ENCODE results near the gene SPRED2. TPM values are rescaled to one million over a fixed set of nuclear protein-coding genes. Genes with fewer than 3 reads are reported as not detected.

SPRED2 gene
- total and polyA plus RNA-seq, 11 donors, result 7.0 to 24.4 (median 16.1) TPM

DNA sequence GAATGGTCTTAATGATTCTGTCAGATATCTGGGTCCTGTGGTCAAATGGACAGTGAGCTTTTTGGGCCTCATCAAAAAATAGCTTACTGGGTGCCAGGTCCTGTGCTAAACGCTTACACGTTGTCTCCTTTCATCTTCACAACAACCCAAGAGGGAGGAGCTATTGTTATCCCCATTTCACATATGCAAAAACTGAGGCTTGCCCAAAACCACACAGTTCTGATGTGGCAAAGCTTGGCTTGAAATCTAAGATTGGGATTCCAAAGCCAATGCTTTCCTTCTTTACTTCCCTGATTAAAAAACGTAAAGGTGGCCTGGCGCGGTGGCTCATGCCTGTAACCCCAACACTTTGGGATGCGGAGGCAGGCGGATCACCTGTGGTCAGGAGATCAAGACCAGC, 135.4 kb downstream of the SPRED2 start:
- peaks cover 0 to 7% (median 0%) of the 10 kb centered on the region in 9 donors for H3K27me3 ChIP-seq
- no peak overlapping the region for H3K4me3 ChIP-seq
- no peak for ATAC-seq
- peaks cover 5 to 49% (median 39%) of the 10 kb centered on the region in 12 donors for H3K4me1 ChIP-seq
- H3K9me3 ChIP-seq, result no peaks in the 10 kb centered on the region
- 92 to 98% (median 96%) methylated on average over 7 of the region's 7 CpGs for WGBS, 4 donors
- no peak for DNase-seq
- intact Hi-C loops (cut with DNase I), result no loop called here
- H3K27ac ChIP-seq, result no peak overlapping the region
- no peak for TF ChIP-seq POLR2A (IDR thresholded peaks at IDR 0.05)
- TF ChIP-seq, protein P1, sequence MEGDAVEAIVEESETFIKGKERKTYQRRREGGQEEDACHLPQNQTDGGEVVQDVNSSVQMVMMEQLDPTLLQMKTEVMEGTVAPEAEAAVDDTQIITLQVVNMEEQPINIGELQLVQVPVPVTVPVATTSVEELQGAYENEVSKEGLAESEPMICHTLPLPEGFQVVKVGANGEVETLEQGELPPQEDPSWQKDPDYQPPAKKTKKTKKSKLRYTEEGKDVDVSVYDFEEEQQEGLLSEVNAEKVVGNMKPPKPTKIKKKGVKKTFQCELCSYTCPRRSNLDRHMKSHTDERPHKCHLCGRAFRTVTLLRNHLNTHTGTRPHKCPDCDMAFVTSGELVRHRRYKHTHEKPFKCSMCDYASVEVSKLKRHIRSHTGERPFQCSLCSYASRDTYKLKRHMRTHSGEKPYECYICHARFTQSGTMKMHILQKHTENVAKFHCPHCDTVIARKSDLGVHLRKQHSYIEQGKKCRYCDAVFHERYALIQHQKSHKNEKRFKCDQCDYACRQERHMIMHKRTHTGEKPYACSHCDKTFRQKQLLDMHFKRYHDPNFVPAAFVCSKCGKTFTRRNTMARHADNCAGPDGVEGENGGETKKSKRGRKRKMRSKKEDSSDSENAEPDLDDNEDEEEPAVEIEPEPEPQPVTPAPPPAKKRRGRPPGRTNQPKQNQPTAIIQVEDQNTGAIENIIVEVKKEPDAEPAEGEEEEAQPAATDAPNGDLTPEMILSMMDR (IDR thresholded peaks at IDR 0.05), result no peak
- H3K36me3 ChIP-seq, result no peaks in the 10 kb centered on the region

DNA sequence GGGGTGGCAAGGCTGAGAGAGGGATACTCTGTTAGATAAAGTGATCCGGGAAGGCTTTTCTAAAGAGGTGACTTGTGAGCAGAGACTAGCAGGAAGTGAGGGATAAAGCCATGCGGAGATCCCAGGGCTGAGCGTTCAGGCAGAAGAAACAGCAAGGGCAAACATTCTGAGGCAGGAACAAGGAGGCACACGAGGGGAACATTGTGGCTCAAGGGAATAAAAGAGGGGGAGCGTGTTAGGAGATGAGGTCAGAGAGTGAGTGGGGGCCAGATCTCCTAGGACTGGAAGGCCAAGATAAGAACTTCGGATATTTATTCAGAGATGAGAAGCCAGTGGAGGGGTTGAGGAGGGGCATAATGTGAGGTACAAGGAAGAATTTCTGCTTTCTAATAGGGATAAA, 137.7 kb downstream of the SPRED2 start:
- Histone ChIP-seq H3K27ac (no peak overlapping the region), H3K27me3 (peaks cover 0 to 7% (median 0%) of the 10 kb centered on the region in 9 donors), H3K9me3 (no peaks in the 10 kb centered on the region), H3K4me1 (peaks cover 0 to 30% (median 18%) of the 10 kb centered on the region in 12 donors), H3K4me3 (no peak overlapping the region), H3K36me3 (no peaks in the 10 kb centered on the region)
- WGBS, 4 donors, result 53 to 65% (median 59%) methylated on average over 6 of the region's 6 CpGs
- DNase-seq (peak in 1 of 5 donors; percentile 23), ATAC-seq (peak in 2 of 4 donors; percentile 9 to 37)
- TF ChIP-seq POLR2A (IDR thresholded peaks at IDR 0.05), result no peak
- TF ChIP-seq, protein P1 (IDR thresholded peaks at IDR 0.05), result no peak
- intact Hi-C loops (cut with DNase I), result no loop called here

DNA sequence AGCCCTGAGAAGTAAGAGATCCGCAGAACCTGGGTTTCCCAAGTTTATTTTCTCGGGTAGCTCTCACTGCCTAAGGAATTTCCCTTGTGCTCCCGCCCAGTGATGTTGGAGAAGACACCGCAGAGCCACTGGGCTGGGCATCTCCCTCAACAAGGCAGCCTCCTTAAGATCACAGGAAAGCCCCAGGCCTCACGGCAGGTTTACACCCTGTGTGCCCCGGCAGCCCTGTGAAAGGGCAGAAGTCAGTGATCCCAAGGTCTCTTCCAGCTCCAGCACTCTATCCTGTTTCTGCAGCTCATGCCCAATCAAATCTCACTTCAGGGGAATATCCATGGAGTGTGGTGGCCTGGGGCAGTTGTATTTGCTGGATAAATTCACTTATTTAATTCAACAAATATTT, 138.3 kb downstream of the SPRED2 start:
- peaks cover 0 to 7% (median 0%) of the 10 kb centered on the region in 9 donors for H3K27me3 ChIP-seq
- H3K36me3 ChIP-seq, result no peaks in the 10 kb centered on the region
- 77 to 81% (median 79%) methylated on average over 6 of the region's 6 CpGs for WGBS, 4 donors
- DNase-seq, result peak in 1 of 5 donors; percentile 18
- no peaks in the 10 kb centered on the region for H3K9me3 ChIP-seq
- ATAC-seq, result no peak
- H3K4me3 ChIP-seq, result no peak overlapping the region
- H3K4me1 ChIP-seq, result peaks cover 0 to 26% (median 13%) of the 10 kb centered on the region in 12 donors
- TF ChIP-seq, protein P1 (IDR thresholded peaks at IDR 0.05), result no peak
- TF ChIP-seq POLR2A (IDR thresholded peaks at IDR 0.05), result no peak
- intact Hi-C loops (cut with DNase I), result no loop called here
- no peak overlapping the region for H3K27ac ChIP-seq

DNA sequence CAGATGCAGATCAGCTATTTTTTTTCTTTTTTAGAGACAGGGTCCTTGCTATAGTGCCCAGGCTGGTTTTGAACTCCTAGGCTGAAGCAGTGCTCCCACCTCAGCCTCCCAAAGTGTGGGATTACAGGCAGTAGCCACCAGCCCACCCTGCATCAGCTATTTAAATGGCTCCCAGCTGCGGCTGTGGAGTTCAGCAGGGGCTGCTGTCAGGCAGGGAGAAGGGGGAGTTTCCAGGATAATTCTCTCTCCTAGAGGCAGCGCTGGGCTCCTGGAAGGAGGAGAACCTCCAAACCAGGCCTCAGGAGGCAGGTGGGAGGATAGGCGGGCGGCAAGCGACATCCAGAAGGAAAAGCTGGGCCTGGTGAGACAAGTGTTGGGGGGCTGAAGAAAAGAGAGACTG, 139.0 kb downstream of the SPRED2 start:
- H3K4me3 ChIP-seq, result no peak overlapping the region
- H3K36me3 ChIP-seq, result no peaks in the 10 kb centered on the region
- intact Hi-C loops (cut with DNase I), result no loop called here
- H3K27me3 ChIP-seq, result peaks cover 0 to 7% (median 0%) of the 10 kb centered on the region in 9 donors
- no peaks in the 10 kb centered on the region for H3K9me3 ChIP-seq
- WGBS, 4 donors, result 86 to 94% (median 90%) methylated on average over 5 of the region's 5 CpGs
- H3K27ac ChIP-seq, result no peak overlapping the region
- DNase-seq (peak in 1 of 5 donors; percentile 18), ATAC-seq (no peak)
- H3K4me1 ChIP-seq, result peaks cover 0 to 26% (median 13%) of the 10 kb centered on the region in 12 donors
- no peak for TF ChIP-seq POLR2A (IDR thresholded peaks at IDR 0.05)
- TF ChIP-seq, protein P1 (IDR thresholded peaks at IDR 0.05), result no peak
